ENCODE data around the gene FTO.

Gene FTO

DNA sequence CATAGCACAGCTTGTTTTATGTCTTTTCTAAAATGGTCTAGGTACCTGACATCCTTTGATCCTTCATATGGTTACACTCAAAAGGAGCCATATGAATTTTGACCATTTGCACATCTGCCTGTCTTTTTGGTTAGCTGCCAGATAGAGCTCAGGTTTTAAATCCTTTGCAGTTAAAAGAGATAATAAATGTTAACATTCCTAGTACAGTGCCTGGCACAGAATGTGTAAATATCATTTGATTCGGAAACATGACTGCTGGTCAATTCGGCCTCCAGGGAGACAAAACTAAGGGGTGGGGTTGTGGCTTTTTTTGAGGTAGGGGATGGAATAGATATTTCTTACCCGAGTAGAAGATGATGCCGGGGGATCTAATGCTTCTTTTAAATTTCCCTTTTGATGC is 64.2 kb downstream of the FTO start:
- no peak for DNase-seq (ENCODE audit: extremely low read depth, low read depth)
- TF ChIP-seq CTCF (IDR thresholded peaks at IDR 0.05; ENCODE audit: low read depth, low read length): no peak

DNA sequence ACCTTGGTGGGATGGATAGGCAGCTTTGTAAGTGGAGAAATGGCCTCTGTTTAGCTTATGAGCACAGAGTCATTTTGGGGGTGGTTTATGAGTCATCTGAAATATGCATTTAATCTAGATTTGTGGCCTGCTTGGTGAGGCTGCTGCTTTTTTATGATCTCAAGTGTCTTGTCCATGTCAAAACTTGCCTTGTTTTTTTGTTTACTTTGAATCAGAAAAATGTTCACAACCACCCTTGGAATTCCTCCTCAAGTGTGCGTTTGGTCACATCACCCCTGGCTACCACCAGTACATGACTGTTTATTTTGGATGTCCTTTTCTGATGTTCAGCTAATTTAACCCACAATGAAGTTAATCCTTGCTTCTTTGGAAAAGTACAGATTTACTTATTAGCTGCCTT is 64.6 kb downstream of the FTO start:
- peak; percentile 67 for DNase-seq (ENCODE audit: extremely low read depth, low read depth)

DNA sequence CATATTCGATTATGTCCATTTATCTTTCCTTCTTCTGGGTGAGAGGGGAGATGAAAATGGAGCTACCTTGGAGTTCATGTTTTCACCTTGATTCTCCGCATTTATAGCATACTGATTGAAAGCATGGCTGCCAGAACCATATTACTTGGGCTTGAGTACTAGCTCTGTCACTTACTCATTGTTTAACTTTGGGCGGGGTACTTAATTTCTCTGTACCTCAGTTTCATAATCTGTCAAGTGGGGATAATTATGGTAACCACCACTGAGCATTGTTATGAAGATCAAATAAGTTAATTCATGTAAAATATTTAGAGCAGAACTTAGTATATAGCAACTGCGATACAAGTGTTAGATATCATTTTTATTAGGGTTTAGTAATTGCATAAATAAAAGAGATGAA is 65.2 kb downstream of the FTO start:
- TF ChIP-seq CTCF (IDR thresholded peaks at IDR 0.05; ENCODE audit: low read depth, low read length): no peak

More for the DNA sequence above, 64.6 kb downstream of the FTO start:
- no peak for TF ChIP-seq CTCF (IDR thresholded peaks at IDR 0.05; ENCODE audit: low read depth, low read length)

DNA sequence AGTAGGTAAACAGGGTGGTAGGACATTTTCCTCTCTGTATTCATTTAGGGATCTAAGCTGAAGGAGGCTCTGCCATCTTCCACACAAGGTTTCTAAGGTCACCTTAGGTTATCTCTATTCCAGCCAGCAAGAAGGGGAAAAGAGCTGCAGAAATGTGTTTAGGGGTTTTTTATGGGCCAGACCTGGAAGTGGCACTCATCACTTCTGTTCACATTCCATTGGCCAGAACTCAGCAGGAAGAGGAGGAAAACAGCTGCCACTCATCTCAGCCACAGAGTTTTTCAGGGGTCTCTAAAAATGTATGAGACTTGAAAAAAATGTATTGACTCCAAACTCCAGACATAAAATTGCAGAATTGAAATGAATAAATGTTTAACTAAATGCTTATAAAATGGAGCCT is 65.8 kb downstream of the FTO start:
- no peak for TF ChIP-seq CTCF (IDR thresholded peaks at IDR 0.05; ENCODE audit: low read depth, low read length)
- DNase-seq (ENCODE audit: extremely low read depth, low read depth): no peak

More for the DNA sequence above, 65.2 kb downstream of the FTO start:
- no peak for DNase-seq (ENCODE audit: extremely low read depth, low read depth)

- TF ChIP-seq CTCF (IDR thresholded peaks at IDR 0.05; ENCODE audit: low read depth, low read length): no peak
- no peak for DNase-seq (ENCODE audit: extremely low read depth, low read depth)
Observed at GRCh38 chr16:53770641-53771040, 66.7 kb downstream of the FTO start.

DNA sequence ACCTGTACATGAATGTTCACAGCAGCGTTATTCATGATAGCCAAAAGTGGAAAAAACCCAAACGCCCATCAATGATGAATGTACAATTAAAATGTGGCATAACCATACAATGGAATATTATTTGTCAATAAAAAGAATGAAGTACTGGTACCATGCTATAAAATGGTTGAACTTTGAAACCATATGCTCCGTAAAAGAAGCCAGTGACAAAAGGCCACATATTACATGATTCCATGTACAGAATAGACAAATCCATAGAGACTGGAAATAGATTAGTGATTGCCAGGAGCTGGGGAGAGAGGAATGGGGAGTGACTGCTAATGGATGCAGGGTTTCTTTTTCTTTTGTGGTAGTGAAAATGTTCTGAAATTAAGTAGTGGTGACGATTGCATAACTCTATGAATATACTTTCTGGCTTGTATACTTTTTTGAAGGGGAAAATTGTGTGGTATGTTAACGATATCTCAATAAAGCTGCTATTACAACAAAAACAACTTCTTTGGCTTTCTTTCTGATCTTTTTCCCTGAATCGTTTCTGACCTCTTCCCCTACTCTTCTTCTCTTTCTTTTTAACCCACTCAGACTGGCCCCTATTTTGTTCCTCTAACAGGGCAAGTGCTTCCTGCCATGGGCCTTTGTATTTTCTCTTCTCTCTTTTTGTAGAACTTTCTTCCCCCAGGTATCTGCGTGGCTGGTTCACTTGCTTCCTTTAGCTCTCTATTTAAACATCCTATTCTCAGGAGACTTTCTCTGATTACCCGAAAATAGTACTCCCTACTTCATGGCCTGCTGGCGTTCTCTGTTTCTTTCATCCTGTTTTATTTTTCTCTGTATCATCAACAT is 67.9 kb downstream of the FTO start:
- DNase-seq (ENCODE audit: extremely low read depth, low read depth): no peak
- TF ChIP-seq CTCF (IDR thresholded peaks at IDR 0.05; ENCODE audit: low read depth, low read length): no peak

GRCh38 chr16:53773150-53773846 is 69.3 kb downstream of the FTO start:
- DNase-seq (ENCODE audit: extremely low read depth, low read depth): no peak
- peak; percentile 69 for TF ChIP-seq CTCF (IDR thresholded peaks at IDR 0.05; ENCODE audit: low read depth, low read length)
